Activated naive CD4-positive, alpha-beta T cell (primary cell): ENCODE results near the gene GLRA1.
A peak's percentile ranks its signal among the peaks of the same experiment; 100 is the strongest.

ENCODE experiments used
- DNase-seq, 4 experiments: peaks; one replicate each; lab custom pipeline; 2025; lab: John Stamatoyannopoulos, UW

The GLRA1 gene

GRCh38 chr5:151924564-151925301, at the start of gene GLRA1:
Gene GLRA1, minus strand, starts transcription at chr5:151924851. Its CDS starts 302 bp downstream, at chr5:151924549.
- DNase-seq: peak in 3 of 4 experiments; percentile 1 to 26 (median 6)

GRCh38 chr5:151970885-151971284, 46.2 kb upstream of the GLRA1 start:
- no peak for DNase-seq

GRCh38 chr5:151967865-151968264, 43.2 kb upstream of the GLRA1 start:
- no peak for DNase-seq

- no peak for DNase-seq
Measured at GRCh38 chr5:151966046-151966445, 41.4 kb upstream of the GLRA1 start.

- no peak for DNase-seq
Measured at GRCh38 chr5:151964471-151964870, 39.8 kb upstream of the GLRA1 start.

- no peak for DNase-seq
Measured at GRCh38 chr5:151961557-151961956, 36.9 kb upstream of the GLRA1 start.

GRCh38 chr5:151958111-151958510, 33.5 kb upstream of the GLRA1 start:
- DNase-seq: no peak

- no peak for DNase-seq
Measured at GRCh38 chr5:151956725-151957124, 32.1 kb upstream of the GLRA1 start.

- no peak for DNase-seq
Measured at GRCh38 chr5:151954255-151954654, 29.6 kb upstream of the GLRA1 start.

GRCh38 chr5:151953833-151954232, 29.2 kb upstream of the GLRA1 start:
- DNase-seq: no peak

- no peak for DNase-seq
Measured at GRCh38 chr5:151952238-151952637, 27.6 kb upstream of the GLRA1 start.

- no peak for DNase-seq
Measured at GRCh38 chr5:151950706-151951105, 26.1 kb upstream of the GLRA1 start.

- DNase-seq: no peak
Measured at GRCh38 chr5:151949701-151950308, 25.2 kb upstream of the GLRA1 start.

GRCh38 chr5:151949113-151949512, 24.5 kb upstream of the GLRA1 start:
- no peak for DNase-seq

- DNase-seq: no peak
Measured at GRCh38 chr5:151947931-151948608, 23.4 kb upstream of the GLRA1 start.

GRCh38 chr5:151937851-151938250, 13.2 kb upstream of the GLRA1 start:
- no peak for DNase-seq

GRCh38 chr5:151935135-151935695, 10.6 kb upstream of the GLRA1 start:
- DNase-seq: no peak

- DNase-seq: no peak
Measured at GRCh38 chr5:151931260-151931659, 6.6 kb upstream of the GLRA1 start.

GRCh38 chr5:151926188-151926587, 1.5 kb upstream of the GLRA1 start:
- no peak for DNase-seq

GRCh38 chr5:151925340-151925739, 689 bp upstream of the GLRA1 start:
- DNase-seq: no peak

- no peak for DNase-seq
Measured at GRCh38 chr5:151923866-151924476, 680 bp downstream of the GLRA1 start.

- DNase-seq: no peak
Measured at GRCh38 chr5:151921916-151922315, 2.7 kb downstream of the GLRA1 start.
